Activated CD4-positive, alpha-beta T cell treated with anti-CD3 and anti-CD28 coated beads for 36 hours (primary cell): ENCODE data around the gene PAX6. TPM values are rescaled to one million over a fixed set of nuclear protein-coding genes. Genes with fewer than 3 reads are reported as not detected.

Source experiments
- ATAC-seq: fragments of 200-7000 bp; cut with Tn5 transposase; one replicate; pipeline ENCODE4 v1.10.0; 2021; ENCODE audit warnings: mild to moderate bottlenecking, moderate library complexity
- CTCF ChIA-PET: fragments of 350-600 bp; sonication (Branson Sonifier 250); formaldehyde crosslinking; loops from one replicate; lab custom pipeline; 2021; ENCODE audit warnings: antibody characterized with exemption; lab: Charles Lee
- POLR2A ChIA-PET: fragments of 350-600 bp; sonication (Branson Sonifier 250); formaldehyde crosslinking; loops from one replicate; lab custom pipeline; 2021; ENCODE audit warnings: antibody characterized with exemption, inconsistent platforms; lab: Charles Lee
- DNase-seq: peaks from one replicate; pipeline ENCODE4 v3.0.0-alpha.2; 2020
- H3K27ac Mint-ChIP-seq: one replicate; pipeline ENCODE4 v1.8.0; 2021; ENCODE audit warnings: mixed read lengths
- H3K27me3 Mint-ChIP-seq: one replicate; pipeline ENCODE4 v1.8.0; 2021; ENCODE audit warnings: mixed read lengths
- H3K36me3 Mint-ChIP-seq: one replicate; pipeline ENCODE4 v1.8.0; 2021; ENCODE audit warnings: low read depth, mixed read lengths
- H3K4me1 Mint-ChIP-seq: one replicate; pipeline ENCODE4 v1.8.0; 2021; ENCODE audit warnings: mixed read lengths
- H3K4me3 Mint-ChIP-seq: one replicate; pipeline ENCODE4 v1.8.0; 2021; ENCODE audit warnings: mild to moderate bottlenecking, moderate library complexity, mixed read lengths
- H3K9me3 Mint-ChIP-seq: one replicate; pipeline ENCODE4 v1.8.0; 2021; ENCODE audit warnings: low read depth, mixed read lengths
- intact Hi-C, 2 experiments: fragments of 100-400 bp; cut with DNase I in 1 of 2; cut with micrococcal nuclease in 1 of 2; formaldehyde crosslinking; loops; one replicate each; pipeline versions ENCODE4 v1.14.2 to v1.15.1; 2022 to 2024; cut with DNase I, micrococcal nuclease
- total RNA-seq, 2 experiments: library from RNA; stranded (reverse); gene quantifications; one replicate each; pipeline ENCODE4 v1.2.3, GENCODE V29; 2021

PAX6 gene
- total RNA-seq, 2 experiments from 2014 or later = 0.07 TPM; not detected in 1

DNA sequence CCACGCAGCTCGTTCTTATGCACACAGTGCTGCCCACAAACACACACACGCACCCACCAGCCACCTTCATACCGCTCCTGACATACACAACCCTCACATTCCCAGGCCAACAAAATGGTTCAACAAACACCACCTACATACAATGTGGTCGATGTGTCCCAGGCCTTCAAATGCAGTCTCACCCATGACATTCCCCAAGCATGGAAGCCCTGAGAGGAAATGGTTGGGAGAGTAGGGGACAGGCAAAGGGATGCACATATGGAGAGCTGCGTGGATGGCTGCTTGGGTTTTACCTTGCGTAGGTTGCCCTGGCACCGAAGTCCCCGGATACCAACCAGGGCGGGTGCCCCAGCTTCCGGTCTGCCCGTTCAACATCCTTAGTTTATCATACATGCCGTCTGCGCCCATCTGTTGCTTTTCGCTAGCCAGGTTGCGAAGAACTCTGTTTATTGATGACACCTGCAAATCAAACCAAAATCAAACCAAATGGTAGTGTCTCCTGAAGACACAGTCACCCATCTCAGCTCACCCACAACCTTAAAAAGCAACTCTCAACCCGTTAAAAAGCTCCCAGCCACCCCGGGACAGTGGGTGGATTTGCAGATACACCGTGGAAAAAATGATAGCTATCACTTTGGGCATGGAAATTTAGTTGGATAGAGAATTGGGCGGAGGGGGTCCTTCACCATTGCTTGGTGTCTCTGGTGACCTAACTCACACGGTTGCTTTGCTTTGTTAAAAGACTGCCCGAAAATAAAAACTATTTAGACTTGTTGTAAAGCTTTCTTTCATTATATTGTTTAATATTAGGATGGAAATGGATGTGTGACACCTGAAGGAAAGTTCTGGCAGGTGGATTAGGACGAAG lies 10.5 kb downstream of the PAX6 start:
- H3K36me3 Mint-ChIP-seq = peaks cover 6% of the 10 kb centered on the region
- no peak overlapping the region for H3K27ac Mint-ChIP-seq
- no peaks in the 10 kb centered on the region for H3K9me3 Mint-ChIP-seq
- no peak overlapping the region for H3K4me3 Mint-ChIP-seq
- ChIA-PET CTCF (interaction anchor here (0.6 to 1.0 kb wide), 2 partner anchors 10 to 17 kb away, joined by 3 to 4 read pairs; no protein-coding TSS in a partner anchor), POLR2A (no interaction called here)
- no peak for ATAC-seq
- DNase-seq = no peak
- intact Hi-C loops = loop anchor here (1.0 to 10.0 kb wide), 5 partner anchors 25 to 1476 kb away; partner anchors contain the start of genes ARL14EP (in 1 of the 2) and WT1 (in 1 of the 2)
- H3K27me3 Mint-ChIP-seq = peaks cover 77% of the 10 kb centered on the region
- H3K4me1 Mint-ChIP-seq = peaks cover 47% of the 10 kb centered on the region

DNA sequence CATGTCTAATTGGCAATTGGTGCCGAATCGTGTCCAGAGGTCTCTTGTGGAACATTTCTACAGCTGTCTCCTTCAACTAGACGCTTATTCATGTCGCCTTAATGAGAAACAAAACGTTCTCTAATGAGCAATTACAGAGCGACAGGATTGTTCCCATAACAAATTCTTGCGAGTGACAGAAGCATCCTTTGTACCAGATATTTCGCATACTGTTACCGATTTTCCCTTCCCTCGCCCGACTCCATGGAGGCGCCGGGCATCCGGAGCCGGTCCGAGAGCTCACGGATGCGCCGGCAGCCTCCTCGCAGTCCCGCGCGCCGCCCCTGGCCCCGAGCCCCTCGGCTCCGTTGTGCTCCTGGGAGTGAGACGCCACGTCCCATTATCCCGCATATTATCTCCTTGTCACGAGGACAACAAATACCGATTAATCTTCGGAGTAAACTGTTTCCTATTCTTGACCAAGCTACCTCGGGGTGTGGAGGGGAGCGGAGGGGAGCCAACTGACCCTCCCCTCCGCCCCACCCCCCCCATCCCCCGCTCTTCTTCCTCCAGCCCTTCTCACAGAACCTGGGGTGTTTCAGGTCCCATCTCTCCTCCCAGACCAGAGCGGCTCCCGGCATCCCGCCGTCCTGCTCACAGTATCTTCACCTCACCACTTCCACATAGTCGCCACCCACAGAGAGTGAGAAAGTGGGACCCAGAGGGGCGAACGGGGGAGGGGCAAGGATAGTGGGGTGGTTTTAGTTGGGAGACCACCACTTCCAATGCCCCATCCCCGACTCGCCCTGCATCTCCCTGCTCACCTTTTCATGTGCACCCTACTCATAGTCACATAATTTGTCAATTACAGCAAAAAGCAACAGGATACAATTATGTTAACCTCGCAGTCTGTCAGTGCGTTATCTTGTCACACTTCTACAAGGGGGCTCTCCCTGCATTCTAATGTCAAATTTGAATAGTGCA lies 11.4 kb downstream of the PAX6 start:
- H3K4me3 Mint-ChIP-seq = no peak overlapping the region
- ATAC-seq = no peak
- no peak overlapping the region for H3K27ac Mint-ChIP-seq
- intact Hi-C loops = loop anchor here (1.0 to 10.0 kb wide), 6 partner anchors 26 to 1475 kb away; partner anchors contain the start of genes ARL14EP (in 1 of the 2) and WT1 (in 1 of the 2)
- H3K9me3 Mint-ChIP-seq = no peaks in the 10 kb centered on the region
- ChIA-PET POLR2A (no interaction called here), CTCF (interaction anchor here (0.6 to 1.2 kb wide), 5 partner anchors 9 to 745 kb away, joined by 3 to 4 read pairs (median 3); no protein-coding TSS in a partner anchor)
- no peak for DNase-seq
- H3K36me3 Mint-ChIP-seq = peaks cover 6% of the 10 kb centered on the region
- peaks cover 77% of the 10 kb centered on the region for H3K27me3 Mint-ChIP-seq
- H3K4me1 Mint-ChIP-seq = peaks cover 45% of the 10 kb centered on the region

DNA sequence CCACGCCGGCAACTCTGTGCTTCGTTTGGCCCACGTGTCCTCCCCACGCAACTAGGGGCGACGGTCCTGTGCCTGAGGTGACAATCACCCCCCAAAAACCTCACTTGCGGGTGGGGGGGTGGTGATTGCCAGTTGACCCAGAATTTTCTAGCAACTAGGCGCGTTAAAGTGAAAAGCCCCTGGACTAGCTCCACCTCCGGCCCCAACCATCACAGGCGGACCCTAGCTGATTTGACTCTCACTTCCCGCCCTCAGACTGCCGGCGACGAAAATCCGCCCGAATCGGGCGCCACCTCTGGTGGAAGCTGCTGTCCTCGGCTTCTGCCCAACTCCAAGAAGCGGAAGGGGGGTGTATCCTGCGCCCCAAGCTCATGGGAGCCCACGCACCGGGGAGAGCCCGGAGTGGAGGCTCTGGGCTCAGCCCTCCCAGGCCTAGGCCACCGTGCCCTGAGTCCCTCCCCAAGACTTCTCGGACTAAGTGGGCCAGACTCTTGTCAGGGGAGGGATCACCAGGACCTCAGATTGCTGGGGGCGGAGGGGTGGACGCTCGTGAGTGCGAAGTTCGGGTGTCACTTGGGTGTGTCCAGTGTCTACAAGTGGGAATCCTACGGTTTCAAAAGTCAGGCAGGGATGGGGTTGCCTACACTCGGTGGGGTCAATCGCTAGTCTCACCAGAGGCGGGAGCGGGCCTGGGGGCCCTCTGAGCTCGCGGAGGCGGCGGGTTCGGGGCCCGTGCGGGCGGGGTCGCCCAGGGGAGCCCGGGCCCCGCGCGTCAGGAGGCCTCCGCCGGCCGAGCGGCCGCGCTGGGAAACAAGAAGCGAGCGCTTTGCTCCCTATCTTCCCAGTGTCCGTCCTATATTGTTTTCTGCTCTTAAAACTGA lies 12.3 kb downstream of the PAX6 start:
- DNase-seq = peak; percentile 57
- Mint-ChIP-seq H3K27me3 (peaks cover 74% of the 10 kb centered on the region), H3K4me1 (peaks cover 36% of the 10 kb centered on the region), H3K4me3 (no peak overlapping the region), H3K27ac (no peak overlapping the region), H3K9me3 (no peaks in the 10 kb centered on the region), H3K36me3 (peaks cover 6% of the 10 kb centered on the region)
- CTCF ChIA-PET = interaction anchor here (0.6 to 1.2 kb wide), 4 partner anchors 9 to 159 kb away, joined by 3 to 4 read pairs (median 3); no protein-coding TSS in a partner anchor
- POLR2A ChIA-PET = interaction anchor here (0.8 kb wide), 1 partner anchor 10 kb away, joined by 4 read pairs; no protein-coding TSS in a partner anchor
- intact Hi-C loops = loop anchor here in 1 of 2 experiments (1.0 to 10.0 kb wide), 3 partner anchors 13 to 404 kb away; partner anchors contain the start of gene PAX6
- peak; percentile 47 for ATAC-seq

DNA sequence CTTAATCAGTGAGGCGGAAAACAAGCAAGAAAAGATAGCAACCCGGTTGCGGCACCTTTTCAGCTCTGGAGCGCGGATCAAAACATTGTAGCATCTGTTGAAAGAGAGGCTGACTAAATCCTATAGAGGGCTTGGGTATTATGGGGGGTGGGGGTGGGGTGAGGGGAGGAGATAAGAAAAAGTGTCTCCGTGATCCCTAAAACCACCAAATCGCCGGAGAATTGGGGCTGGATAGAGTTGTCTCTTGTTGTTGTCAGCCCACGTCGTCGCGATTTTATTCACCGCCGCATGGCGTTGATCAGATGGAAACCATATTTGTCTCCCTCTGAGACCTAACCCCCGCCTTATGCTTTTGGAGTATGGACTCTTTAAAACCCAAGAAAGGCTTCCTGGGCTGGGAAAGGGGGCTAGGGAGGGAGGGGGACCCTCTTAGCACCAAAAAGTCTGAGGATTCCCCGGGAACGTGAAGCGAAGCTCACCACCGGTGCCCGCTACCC lies 13.0 kb downstream of the PAX6 start:
- Mint-ChIP-seq H3K9me3 (no peaks in the 10 kb centered on the region), H3K4me3 (no peak overlapping the region), H3K27ac (no peak overlapping the region), H3K27me3 (peaks cover 70% of the 10 kb centered on the region), H3K4me1 (peaks cover 29% of the 10 kb centered on the region), H3K36me3 (peaks cover 6% of the 10 kb centered on the region)
- ATAC-seq (no peak), DNase-seq (peak; percentile 27)
- ChIA-PET POLR2A (interaction anchor here (0.8 kb wide), 1 partner anchor 11 kb away, joined by 4 read pairs; no protein-coding TSS in a partner anchor), CTCF (interaction anchor here (1.1 to 1.2 kb wide), 2 partner anchors 10 to 160 kb away, joined by 3 read pairs; no protein-coding TSS in a partner anchor)
- intact Hi-C loops = loop anchor here in 1 of 2 experiments (1.0 to 10.0 kb wide), 3 partner anchors 13 to 403 kb away; partner anchors contain the start of gene PAX6

DNA sequence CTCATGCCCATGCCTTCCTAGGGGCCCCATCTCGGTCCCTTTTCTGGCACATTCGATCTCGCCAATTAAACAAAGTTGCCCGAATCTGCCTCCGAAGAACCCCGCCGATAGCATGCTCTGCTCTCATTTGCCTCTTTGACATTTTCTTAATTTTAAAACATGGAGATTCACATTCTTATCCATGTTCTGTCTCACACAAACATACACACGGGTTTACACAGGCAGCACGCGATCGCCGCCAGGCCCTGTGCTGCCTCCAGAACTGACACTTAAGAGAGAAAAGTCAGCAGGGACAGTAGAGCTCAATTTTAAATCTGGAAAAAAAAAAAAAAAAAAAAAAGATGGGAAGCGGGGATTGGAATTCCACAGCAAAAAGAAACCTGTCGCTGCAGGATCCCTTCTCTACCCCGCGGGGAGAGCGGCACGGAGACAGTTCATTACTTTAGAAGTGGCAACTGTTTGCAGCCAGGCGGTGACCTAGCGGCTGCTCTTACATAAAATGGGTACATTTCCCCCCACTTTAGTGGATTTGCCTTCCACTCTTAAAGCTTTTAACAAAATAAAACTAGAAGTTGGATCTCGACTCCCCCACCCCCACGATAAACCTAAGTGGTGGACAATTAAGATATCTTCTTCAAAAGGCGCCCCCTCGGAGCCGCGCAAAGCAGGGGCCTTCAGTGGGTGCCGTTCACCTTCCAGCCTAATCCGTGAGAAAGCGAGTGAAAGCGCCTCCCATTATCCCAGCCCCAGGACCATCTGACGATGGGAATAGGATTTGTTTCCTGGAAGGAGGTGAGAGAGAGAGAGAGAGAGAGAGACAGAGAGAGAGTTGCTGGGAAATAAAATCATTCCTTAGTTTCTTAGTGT lies 13.7 kb downstream of the PAX6 start:
- Mint-ChIP-seq H3K27ac (no peak overlapping the region), H3K4me1 (peaks cover 23% of the 10 kb centered on the region), H3K9me3 (no peaks in the 10 kb centered on the region), H3K4me3 (no peak overlapping the region), H3K27me3 (peaks cover 69% of the 10 kb centered on the region), H3K36me3 (peaks cover 6% of the 10 kb centered on the region)
- ChIA-PET POLR2A (interaction anchor here (0.8 kb wide), 1 partner anchor 11 kb away, joined by 4 read pairs; no protein-coding TSS in a partner anchor), CTCF (no interaction called here)
- ATAC-seq = no peak
- intact Hi-C loops = loop anchor here in 1 of 2 experiments (1.0 to 10.0 kb wide), 3 partner anchors 14 to 403 kb away; partner anchors contain the start of gene PAX6
- no peak for DNase-seq

DNA sequence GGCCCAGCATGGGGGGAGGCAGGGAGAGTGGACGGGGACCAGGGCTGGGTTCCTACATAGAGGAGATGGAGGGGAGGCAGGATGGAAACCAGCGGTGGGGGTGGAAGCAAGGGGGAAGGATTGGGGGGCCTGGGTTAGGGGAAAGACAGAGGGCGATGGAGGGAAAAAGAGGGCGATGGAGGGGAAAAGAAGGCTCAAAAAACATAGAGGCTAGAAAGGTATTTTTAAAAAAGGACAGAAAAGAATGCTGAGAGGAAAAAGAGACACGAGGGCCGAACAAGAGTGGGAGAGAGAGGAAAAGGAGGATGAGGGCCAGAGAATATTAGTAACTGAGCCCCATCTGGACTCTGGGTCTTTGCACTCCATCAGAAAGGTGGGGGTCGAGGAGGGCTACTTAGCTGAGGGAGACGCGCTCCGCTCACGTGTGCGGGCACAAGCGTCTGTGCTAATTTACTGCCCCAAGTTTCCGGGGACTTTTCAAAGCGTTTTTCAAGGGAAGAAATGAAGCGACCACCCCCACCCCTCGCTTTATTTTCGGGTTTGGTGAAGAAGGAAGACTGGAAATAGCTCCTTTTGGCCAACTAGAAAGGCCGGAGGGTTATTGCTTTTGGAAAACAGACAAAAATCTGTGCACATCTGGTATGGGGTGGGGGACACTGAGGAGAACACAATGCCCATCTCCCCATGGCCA lies 14.5 kb downstream of the PAX6 start:
- ATAC-seq (no peak), DNase-seq (no peak)
- intact Hi-C loops = loop anchor here in 1 of 2 experiments (10.0 kb wide), 1 partner anchor 402 kb away; no protein-coding TSS in a partner anchor
- peaks cover 70% of the 10 kb centered on the region for H3K27me3 Mint-ChIP-seq
- H3K36me3 Mint-ChIP-seq = peaks cover 6% of the 10 kb centered on the region
- no peak overlapping the region for H3K4me3 Mint-ChIP-seq
- H3K9me3 Mint-ChIP-seq = no peaks in the 10 kb centered on the region
- peaks cover 23% of the 10 kb centered on the region for H3K4me1 Mint-ChIP-seq
- ChIA-PET CTCF (no interaction called here), POLR2A (no interaction called here)
- H3K27ac Mint-ChIP-seq = no peak overlapping the region

DNA sequence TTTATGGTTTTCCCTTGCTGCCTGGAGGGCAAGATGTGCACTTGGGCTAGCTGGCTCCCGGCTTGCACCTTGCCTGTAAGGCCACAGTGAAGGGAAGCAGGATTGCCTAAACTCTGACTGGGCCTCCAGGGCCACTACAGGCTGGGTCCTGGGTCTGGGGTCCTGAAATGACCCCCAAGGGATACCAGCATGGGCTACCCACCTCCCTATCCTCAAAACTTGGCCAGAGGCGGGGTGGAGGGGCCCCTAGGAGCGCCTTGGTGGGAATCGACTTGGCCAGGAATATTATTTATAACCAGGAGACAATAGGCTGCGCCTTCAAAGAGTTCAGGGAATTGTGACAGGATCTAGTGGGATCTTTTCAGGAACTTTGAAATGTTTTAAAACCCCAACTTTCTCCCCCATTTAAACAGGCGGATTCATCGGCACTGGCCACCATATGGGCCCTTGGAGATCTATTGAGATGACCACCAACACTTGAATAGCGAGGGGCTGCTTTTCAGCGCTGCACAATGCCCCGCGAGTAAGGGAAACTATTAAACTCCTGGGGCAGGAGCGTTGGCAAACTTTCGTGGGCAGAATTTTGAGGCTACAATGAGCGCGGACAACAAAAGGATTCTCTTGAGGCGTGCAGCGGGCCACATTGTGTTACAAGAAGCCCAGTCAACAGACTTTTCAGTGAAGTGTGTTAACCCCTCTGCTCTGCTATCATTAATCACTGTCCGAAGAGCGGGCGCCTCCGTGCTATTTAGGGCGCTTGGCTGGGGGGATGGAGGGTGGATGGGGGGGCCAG lies 15.2 kb downstream of the PAX6 start:
- POLR2A ChIA-PET = no interaction called here
- no peak overlapping the region for H3K4me3 Mint-ChIP-seq
- intact Hi-C loops = loop anchor here in 1 of 2 experiments (10.0 kb wide), 1 partner anchor 401 kb away; no protein-coding TSS in a partner anchor
- no peak overlapping the region for H3K27ac Mint-ChIP-seq
- peaks cover 23% of the 10 kb centered on the region for H3K4me1 Mint-ChIP-seq
- peaks cover 67% of the 10 kb centered on the region for H3K27me3 Mint-ChIP-seq
- no peaks in the 10 kb centered on the region for H3K9me3 Mint-ChIP-seq
- DNase-seq (no peak), ATAC-seq (no peak)
- CTCF ChIA-PET = no interaction called here
- peaks cover 6% of the 10 kb centered on the region for H3K36me3 Mint-ChIP-seq

DNA sequence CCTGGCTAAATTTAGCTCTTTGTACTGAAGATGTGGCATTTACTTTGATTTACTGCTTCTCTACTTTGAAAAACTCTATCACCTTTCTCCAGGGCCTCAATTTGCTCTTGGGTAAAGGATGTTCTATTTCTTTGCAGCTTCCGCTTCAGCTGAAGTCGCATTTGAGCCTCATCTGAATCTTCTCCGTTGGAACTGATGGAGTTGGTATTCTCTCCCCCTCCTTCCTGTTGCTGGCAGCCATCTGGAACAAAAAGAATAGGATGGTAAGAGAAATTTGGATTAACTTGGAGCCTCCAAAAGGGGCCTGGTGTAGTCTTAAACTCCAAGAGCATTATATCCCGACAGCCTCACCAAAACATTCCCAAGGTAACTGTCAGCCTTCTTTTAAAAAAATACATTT lies 16.6 kb downstream of the PAX6 start:
- ChIA-PET CTCF (no interaction called here), POLR2A (no interaction called here)
- intact Hi-C loops = loop anchor here in 1 of 2 experiments (10.0 kb wide), 1 partner anchor 400 kb away; no protein-coding TSS in a partner anchor

More for the DNA sequence above, 16.6 kb downstream of the PAX6 start:
- H3K4me3 Mint-ChIP-seq = no peak overlapping the region
- H3K9me3 Mint-ChIP-seq = no peaks in the 10 kb centered on the region
- ATAC-seq (no peak), DNase-seq (no peak)
- peaks cover 13% of the 10 kb centered on the region for H3K4me1 Mint-ChIP-seq
- H3K27me3 Mint-ChIP-seq = peaks cover 60% of the 10 kb centered on the region
- H3K27ac Mint-ChIP-seq = no peak overlapping the region
- H3K36me3 Mint-ChIP-seq = no peaks in the 10 kb centered on the region
